C4-2B (cell line): ENCODE results near the gene NDUFAF2.

Experiments used
- CTCF ChIP-seq: fragments of 450-650 bp; conservative IDR thresholded peaks from 2 replicates; pipeline ENCODE4 v1.5.1; 2017; ENCODE audit warnings: mild to moderate bottlenecking
- ZFX ChIP-seq: fragments of 450-650 bp; IDR thresholded peaks from 2 replicates; pipeline ENCODE4 v1.6.1; 2017

GRCh38 chr5:61009907-61010306 lies 64.9 kb downstream of the NDUFAF2 start:
- no peak for TF ChIP-seq CTCF
- no peak for TF ChIP-seq ZFX
